Uterus (tissue), 2 donors: Measurements from ENCODE around the gene LRRC37A3.
"Not testable (repeated sequence)": the region's sequence is repeated elsewhere in the genome, so short reads cannot be mapped to it uniquely, and the experiment has no call there.

ENCODE experiments used
- POLR2A ChIP-seq, 2 donors: fragments of 450-650 bp; IDR thresholded peaks; one replicate each; pipeline ENCODE4 v1.6.1; 2016; ENCODE audit warnings: antibody characterized with exemption in 2 of 2, mild to moderate bottlenecking in 1 of 2, moderate library complexity in 1 of 2
- TF ChIP-seq, protein P1 (sequence below), 4 experiments: fragments of 200-600 bp in 2 of 4; fragments of 450-650 bp in 2 of 4; sonication (generic) in 2 of 4; IDR thresholded peaks; one replicate each; pipeline ENCODE4 v1.5.1; 2016 to 2019; ENCODE audit warnings: antibody characterized with exemption in 4 of 4, mild to moderate bottlenecking in 2 of 4, moderate library complexity in 1 of 4

DNA sequence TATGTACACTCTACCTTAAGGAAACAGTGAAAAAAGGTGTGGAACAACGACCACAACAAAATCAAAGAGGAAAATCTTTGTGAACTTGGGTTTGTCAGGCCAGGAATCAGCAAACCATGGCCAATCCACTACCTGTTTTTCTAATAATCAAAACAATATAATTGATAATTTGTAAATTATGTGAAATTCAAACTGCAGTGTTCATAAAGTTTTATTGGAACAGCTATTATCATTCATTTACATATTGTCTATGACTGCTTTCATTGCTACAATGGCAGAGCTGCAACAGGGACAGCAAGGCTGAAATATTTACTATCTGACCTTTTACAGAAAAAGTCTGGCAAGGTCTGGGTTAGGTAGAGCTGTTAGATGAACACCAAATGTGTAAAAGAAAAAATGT is 4.0 kb downstream of the LRRC37A3 start:
- not testable (repeated sequence) for TF ChIP-seq POLR2A (IDR thresholded peaks at IDR 0.05)
- TF ChIP-seq, protein P1, sequence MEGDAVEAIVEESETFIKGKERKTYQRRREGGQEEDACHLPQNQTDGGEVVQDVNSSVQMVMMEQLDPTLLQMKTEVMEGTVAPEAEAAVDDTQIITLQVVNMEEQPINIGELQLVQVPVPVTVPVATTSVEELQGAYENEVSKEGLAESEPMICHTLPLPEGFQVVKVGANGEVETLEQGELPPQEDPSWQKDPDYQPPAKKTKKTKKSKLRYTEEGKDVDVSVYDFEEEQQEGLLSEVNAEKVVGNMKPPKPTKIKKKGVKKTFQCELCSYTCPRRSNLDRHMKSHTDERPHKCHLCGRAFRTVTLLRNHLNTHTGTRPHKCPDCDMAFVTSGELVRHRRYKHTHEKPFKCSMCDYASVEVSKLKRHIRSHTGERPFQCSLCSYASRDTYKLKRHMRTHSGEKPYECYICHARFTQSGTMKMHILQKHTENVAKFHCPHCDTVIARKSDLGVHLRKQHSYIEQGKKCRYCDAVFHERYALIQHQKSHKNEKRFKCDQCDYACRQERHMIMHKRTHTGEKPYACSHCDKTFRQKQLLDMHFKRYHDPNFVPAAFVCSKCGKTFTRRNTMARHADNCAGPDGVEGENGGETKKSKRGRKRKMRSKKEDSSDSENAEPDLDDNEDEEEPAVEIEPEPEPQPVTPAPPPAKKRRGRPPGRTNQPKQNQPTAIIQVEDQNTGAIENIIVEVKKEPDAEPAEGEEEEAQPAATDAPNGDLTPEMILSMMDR (IDR thresholded peaks at IDR 0.05) = not testable (repeated sequence)
